GM21825 (cell line): ENCODE measurements around the gene CNTN6.

Experiments
- ATAC-seq: cut with Tn5 transposase; IDR thresholded peaks from one replicate; pipeline ENCODE4 v1.9.1; 2021; ENCODE audit warnings: mild to moderate bottlenecking, moderate library complexity; ENCODE audit not compliant: unreplicated experiment

CNTN6 gene

GRCh38 chr3:1092771-1093170, at the start of gene CNTN6:
TSS of gene CNTN6 (plus strand) at chr3:1093024. CDS start at chr3:1148009, 54,985 bp downstream.
- ATAC-seq, result no peak

GRCh38 chr3:1048558-1048957, 44.3 kb upstream of the CNTN6 start:
- ATAC-seq, result no peak

GRCh38 chr3:1055870-1056269, 37.0 kb upstream of the CNTN6 start:
- no peak for ATAC-seq

- no peak for ATAC-seq
Observed at GRCh38 chr3:1056744-1057143, 36.1 kb upstream of the CNTN6 start.

GRCh38 chr3:1057436-1057835, 35.4 kb upstream of the CNTN6 start:
- no peak for ATAC-seq

DNA sequence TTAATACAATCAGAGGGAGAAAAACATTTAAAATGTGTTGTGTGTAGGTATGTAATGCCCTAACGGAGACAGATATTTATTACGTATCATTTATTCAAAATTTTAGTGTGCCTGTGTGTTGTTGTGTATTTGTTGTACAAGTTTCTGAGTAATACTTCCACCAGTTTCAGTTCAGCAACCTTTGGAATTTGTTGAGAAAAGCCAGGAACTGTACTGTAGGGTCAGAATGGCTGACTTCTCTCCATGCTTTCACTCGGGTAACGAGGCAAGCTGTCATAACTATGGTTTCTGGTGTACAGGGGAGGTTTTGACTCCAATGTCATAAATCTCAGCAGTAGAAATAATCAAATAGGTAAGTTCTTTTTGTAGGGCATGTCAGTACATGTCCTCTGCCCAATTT, 23.8 kb upstream of the CNTN6 start:
- ATAC-seq, result no peak

- ATAC-seq, result no peak
Observed at GRCh38 chr3:1072041-1072440, 20.8 kb upstream of the CNTN6 start.

DNA sequence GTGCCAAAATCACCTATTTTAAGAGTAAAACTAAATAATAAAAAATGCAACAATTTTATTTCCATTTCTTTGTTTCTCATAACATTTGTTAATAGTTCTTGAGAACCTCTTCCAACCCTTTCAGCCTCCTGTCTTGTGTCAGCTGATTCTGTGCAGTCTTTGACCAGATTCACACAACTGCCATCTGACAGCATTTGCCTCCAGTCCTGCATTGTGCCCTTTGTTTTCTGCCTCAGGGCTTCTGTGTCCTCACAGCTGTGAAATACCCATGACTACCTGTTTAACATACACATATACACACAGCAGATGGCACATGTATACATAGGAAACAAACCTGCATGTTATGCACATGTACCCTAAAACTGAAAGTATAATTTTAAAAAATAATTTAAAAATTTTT, 13.2 kb upstream of the CNTN6 start:
- ATAC-seq, result no peak

- peak; percentile 67 for ATAC-seq
Observed at GRCh38 chr3:1082108-1082507, 10.7 kb upstream of the CNTN6 start.

DNA sequence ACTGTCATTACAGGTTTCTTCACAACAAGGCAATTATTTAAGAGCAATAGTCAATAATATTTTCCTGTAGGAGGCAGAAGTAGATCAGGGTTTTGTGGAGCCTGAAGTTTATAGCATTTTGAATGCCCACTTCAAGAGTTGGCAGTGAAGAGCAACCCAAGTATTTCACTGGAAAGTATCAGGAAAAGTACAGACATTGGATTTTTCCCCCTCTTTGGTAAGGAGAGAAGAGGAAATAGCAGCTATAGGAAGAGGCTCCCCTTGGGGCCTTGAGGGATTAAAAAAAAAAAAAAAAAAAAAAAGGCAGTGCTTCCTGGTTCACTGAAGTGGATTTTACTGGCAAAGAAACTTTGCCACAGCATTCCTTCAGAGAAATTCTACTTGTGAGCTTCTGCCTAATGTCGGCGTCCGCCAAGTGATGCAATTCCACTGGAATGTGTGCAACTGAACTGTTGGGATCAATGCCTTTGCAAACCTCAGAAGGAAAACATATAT, 5.7 kb upstream of the CNTN6 start:
- ATAC-seq, result no peak

DNA sequence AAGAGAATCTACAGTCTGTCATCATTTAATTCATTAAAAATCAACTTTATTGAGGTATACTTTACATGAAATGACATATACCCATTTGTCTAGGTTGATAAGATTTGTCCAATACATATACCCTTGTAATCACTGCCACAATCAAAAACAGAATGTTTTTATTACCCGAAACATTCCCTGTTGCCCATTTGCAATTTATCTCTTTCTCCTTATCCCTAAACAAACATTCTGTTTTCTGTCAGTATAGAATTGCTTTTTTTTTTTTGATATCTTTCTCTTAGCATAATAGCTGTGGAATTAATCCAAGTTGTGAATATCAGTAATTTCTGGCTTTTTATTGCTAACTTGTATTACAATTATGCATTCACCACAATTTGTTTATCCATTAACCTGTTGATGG, 4.3 kb upstream of the CNTN6 start:
- ATAC-seq, result no peak

GRCh38 chr3:1091286-1091685, 1.5 kb upstream of the CNTN6 start:
- ATAC-seq, result no peak

DNA sequence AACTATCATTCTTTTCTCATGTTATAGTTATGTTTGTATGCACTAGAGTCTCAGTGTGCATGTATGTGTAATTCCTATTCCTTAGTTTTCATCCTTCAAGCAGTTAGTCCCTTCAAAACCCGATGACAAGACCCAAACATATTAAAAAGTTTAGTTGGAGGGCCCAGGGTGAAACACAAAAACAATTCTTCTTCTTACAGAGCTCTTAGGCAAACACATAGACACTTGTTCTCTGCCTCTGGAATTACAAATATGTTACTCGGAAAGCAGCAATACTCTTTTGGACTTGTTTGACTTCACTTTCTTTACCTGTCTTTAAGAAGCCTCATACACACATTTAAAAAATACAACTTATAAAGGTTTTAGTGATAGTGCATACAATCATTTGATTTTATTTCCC, 763 bp upstream of the CNTN6 start:
- no peak for ATAC-seq

GRCh38 chr3:1093217-1093616, 393 bp downstream of the CNTN6 start:
- no peak for ATAC-seq

- no peak for ATAC-seq
Observed at GRCh38 chr3:1103525-1103924, 10.7 kb downstream of the CNTN6 start.

- no peak for ATAC-seq
Observed at GRCh38 chr3:1117843-1118473, 25.1 kb downstream of the CNTN6 start.

DNA sequence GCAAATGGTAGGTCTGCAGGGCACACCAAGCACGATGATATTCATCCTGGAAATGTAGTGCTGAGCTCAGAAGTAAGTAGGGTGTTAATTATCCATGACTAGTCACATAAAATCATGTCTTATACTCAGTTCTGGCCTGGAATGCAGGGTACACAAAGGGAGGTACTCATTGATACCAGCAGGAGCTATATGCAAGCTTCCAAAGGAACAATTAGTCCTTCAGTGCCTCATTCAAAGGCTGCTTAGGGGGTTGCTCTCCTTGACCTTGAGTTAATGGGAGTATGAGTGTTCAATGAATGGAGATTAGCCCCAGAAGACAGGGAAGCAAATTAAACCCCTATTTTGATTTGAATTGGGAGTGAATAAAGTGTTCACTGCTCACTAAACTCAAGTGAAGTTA, 38.3 kb downstream of the CNTN6 start:
- ATAC-seq, result no peak

- ATAC-seq, result no peak
Observed at GRCh38 chr3:1135194-1135593, 42.4 kb downstream of the CNTN6 start.

DNA sequence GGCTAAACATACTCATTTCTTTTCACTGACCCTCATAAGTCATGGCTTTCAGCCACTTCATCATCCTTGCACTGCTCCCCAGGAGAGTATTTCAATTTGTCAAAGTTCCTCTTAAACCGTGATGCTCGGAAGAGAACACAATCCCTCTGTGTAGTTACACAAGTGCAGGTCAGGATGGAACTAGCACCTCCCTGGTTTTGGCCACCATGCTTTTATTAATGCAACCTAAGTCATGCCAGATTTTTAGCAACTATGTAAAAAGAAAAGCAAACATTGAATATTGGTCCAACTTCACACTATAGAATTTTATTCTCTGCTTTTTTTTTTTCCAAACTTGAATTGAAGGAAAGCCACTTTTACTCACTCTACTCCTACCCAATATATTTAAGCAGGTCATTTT, 45.2 kb downstream of the CNTN6 start:
- no peak for ATAC-seq

- ATAC-seq, result no peak
Observed at GRCh38 chr3:1139071-1139470, 46.2 kb downstream of the CNTN6 start.

- no peak for ATAC-seq
Observed at GRCh38 chr3:1147326-1147725, 54.5 kb downstream of the CNTN6 start.

GRCh38 chr3:1147819-1148218, 55.0 kb downstream of the CNTN6 start:
- no peak for ATAC-seq

GRCh38 chr3:1164101-1164500, 71.3 kb downstream of the CNTN6 start:
- ATAC-seq, result no peak
